Fibroblast of villous mesenchyme (primary cell): ENCODE measurements around the gene ZSCAN5A. TPM values are rescaled to one million over a fixed set of nuclear protein-coding genes. Genes with fewer than 3 reads are reported as not detected.

Experiments used
- DNase-seq: peaks from one replicate; pipeline ENCODE4 v3.0.0-alpha.2; 2010; ENCODE audit warnings: low read depth
- H3K4me3 ChIP-seq: 2 replicates; pipeline ENCODE4 v1.5.1; 2011; ENCODE audit warnings: low read depth, mild to moderate bottlenecking, low read length
- CTCF ChIP-seq: IDR thresholded peaks from 2 replicates; pipeline ENCODE4 v1.5.1; 2012; ENCODE audit warnings: low read depth, mild to moderate bottlenecking, low read length; ENCODE audit not compliant: insufficient read depth
- total RNA-seq: library from RNA; depleted of rRNA; stranded (reverse); fragments of >200 nt; gene quantifications from 2 replicates; pipeline ENCODE4 v1.2.3, GENCODE V29; 2012

The ZSCAN5A gene
- total RNA-seq, 1 donor, result 6.5 TPM

- DNase-seq, result no peak
- TF ChIP-seq CTCF, result no peak
Observed at GRCh38 chr19:56324436-56324835, 9.8 kb upstream of the ZSCAN5A start.

GRCh38 chr19:56321989-56322440 is 7.4 kb upstream of the ZSCAN5A start:
- no peak overlapping the region for H3K4me3 ChIP-seq
- no peak for TF ChIP-seq CTCF

More at GRCh38 chr19:56324436-56324835, 9.8 kb upstream of the ZSCAN5A start:
- H3K4me3 ChIP-seq, result no peak overlapping the region

GRCh38 chr19:56321254-56321988 is 6.8 kb upstream of the ZSCAN5A start:
- H3K4me3 ChIP-seq, result no peak overlapping the region
- DNase-seq, result no peak
- TF ChIP-seq CTCF, result no peak

More at GRCh38 chr19:56321989-56322440, 7.4 kb upstream of the ZSCAN5A start:
- DNase-seq, result no peak

- DNase-seq, result no peak
- no peak overlapping the region for H3K4me3 ChIP-seq
- no peak for TF ChIP-seq CTCF
Observed at GRCh38 chr19:56319991-56320390, 5.4 kb upstream of the ZSCAN5A start.

- no peak overlapping the region for H3K4me3 ChIP-seq
- DNase-seq, result no peak
- no peak for TF ChIP-seq CTCF
Observed at GRCh38 chr19:56317749-56318148, 3.1 kb upstream of the ZSCAN5A start.

- H3K4me3 ChIP-seq, result no peak overlapping the region
- DNase-seq, result no peak
- TF ChIP-seq CTCF, result no peak
Observed at GRCh38 chr19:56316728-56317127, 2.1 kb upstream of the ZSCAN5A start.
